Measurements from ENCODE around the gene URAD. TPM values are rescaled to one million over a fixed set of nuclear protein-coding genes. Genes with fewer than 3 reads are reported as not detected.
"Not testable (repeated sequence)": the region's sequence is repeated elsewhere in the genome, so short reads cannot be mapped to it uniquely, and the experiment has no call there.

Gene URAD, protein sequence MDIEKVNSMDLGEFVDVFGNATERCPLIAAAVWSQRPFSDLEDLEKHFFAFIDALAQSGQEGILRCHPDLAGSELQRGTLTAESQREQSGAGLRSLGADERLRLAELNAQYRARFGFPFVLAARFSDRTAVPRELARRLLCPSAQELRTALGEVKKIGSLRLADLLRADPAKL
- not detected for total RNA-seq
- long read RNA-seq: 0 reads

GRCh38 chr13:27988520-27988919, at the start of gene URAD:
Gene URAD, minus strand, starts transcription at chr13:27988693. Its CDS starts 56 bp downstream, at chr13:27988637.
- no peak for DNase-seq
- no peak for ATAC-seq (ENCODE audit: poor library complexity)
- intact Hi-C loops (cut with DNase I): no loop called here

DNA sequence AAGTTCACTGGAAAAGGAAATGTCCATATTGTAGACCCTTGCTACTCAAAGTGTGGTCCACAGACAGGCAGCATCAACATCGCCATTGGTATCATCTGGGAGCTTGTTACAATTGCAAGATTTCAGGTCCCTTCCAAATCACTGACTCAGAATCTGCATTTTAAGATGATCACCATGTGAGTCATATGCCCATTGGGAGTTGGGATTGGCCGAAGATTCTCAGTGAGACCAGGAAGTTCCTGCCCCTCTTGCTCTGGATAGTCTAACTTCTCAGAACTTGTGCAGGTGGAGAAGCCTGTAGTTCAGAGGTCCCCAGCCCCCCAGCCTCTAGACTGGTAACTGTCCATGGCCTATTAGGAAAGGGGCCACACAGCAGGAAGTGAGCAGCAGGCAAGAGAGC, 48.9 kb upstream of the URAD start:
- DNase-seq (no peak), ATAC-seq (ENCODE audit: poor library complexity) (no peak)
- intact Hi-C loops (cut with DNase I): no loop called here

GRCh38 chr13:28035146-28035782, 46.8 kb upstream of the URAD start:
- ATAC-seq (ENCODE audit: poor library complexity) (no peak), DNase-seq (no peak)
- intact Hi-C loops (cut with DNase I): no loop called here

DNA sequence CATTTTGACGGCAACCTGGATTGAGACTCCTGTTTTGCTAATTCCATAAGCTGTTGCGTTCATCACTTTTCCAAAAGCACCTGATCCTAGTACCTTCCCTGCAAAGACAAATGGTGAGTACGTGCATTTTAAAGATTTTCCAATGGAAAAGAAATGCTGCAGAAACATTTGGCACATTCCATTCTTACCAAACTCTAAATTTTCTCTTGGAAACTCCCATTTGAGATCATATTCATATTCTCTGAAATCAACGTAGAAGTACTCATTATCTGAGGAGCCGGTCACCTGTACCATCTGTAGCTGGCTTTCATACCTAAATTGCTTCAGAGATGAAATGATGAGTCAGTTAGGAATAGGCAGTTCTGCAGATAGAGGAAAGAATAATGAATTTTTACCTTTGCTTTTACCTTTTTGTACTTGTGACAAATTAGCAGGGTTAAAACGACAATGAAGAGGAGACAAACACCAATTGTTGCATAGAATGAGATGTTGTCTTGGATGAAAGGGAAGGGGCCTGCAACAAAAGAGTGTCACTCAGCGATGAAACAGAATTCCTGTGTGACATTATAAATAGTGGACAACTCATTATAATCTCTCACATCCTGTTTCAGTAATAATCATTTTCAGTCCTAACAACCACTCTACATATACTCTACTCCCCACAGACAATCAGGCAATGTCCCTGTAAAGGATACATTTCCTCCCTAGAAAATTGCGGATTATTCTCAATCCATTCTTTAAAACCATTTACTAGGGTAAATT, 45.6 kb upstream of the URAD start:
- DNase-seq: no peak
- ATAC-seq (ENCODE audit: poor library complexity): no peak
- intact Hi-C loops (cut with DNase I): no loop called here

DNA sequence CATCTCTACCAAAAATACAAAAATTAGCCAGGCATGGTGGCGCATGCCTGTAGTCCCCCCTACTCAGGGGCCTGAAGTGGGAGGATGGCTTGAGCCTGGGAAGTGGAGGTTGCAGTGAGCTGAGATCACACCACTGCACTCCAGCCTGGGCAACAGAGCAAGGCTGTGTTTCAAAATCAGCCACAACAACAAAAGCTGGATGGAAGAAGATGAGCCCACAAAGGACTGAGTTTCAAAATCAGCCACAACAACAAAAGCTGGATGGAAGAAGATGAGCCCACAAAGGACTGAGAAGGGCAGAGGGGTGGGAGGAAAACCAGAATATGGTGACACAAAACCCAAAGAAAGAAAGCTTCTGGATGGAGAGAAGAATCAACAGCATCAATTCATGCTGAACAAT, 43.9 kb upstream of the URAD start:
- intact Hi-C loops (cut with DNase I); ATAC-seq (ENCODE audit: poor library complexity); DNase-seq: not testable (repeated sequence)

DNA sequence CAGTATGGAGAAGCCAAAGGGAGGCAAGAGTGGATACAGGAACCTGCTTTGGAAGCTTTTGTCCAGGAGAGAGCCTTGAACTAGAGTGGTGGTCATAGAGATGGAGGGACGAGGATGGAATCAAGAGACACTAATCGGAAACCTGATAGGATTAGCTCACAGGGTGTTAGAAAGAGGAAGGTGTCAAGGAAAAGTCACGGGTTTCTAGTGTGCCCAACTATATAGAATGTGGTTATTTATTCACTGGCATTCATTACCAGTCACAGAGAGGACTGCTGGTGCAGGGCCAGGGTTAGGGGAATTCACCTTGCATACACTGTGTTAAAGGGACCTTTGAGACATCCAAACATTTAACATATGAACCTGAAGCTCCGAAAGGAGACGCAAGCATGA, 43.4 kb upstream of the URAD start:
- DNase-seq: no peak
- no peak for ATAC-seq (ENCODE audit: poor library complexity)
- intact Hi-C loops (cut with DNase I): no loop called here

DNA sequence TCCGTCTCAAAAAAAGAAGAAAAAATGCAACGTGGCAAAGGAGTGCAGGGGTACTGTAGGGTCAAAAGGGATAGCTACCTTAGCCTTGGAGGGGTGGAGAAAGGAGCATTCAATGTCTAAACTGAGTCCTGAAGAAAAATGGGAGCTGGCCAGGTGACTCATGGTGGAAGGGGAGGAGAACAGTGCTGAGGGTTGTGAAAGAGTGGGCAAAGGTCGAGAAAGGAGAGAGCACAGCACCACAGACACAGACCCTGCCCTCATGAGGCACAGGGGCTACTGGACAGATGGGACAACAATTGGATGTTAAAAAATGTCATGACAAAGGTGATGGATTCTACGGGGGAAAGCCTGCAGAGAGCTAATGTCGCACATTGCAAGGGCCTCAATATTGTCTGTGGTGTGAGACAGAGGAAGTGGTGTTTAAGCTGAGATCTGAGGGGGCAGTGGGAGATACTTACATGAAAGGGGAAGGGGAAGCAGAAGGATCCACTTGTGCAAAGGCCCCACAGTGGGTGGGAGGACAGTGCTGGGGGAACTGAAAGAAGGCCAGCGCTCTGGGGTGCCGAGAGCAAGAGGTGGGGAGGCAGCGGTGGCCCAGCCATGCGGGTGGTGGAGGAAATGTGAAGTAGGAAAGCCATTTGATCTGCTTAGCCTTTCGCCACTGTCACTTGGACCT, 42.9 kb upstream of the URAD start:
- intact Hi-C loops (cut with DNase I): no loop called here
- ATAC-seq (ENCODE audit: poor library complexity) (peak; percentile 43), DNase-seq (peak; percentile 51)

DNA sequence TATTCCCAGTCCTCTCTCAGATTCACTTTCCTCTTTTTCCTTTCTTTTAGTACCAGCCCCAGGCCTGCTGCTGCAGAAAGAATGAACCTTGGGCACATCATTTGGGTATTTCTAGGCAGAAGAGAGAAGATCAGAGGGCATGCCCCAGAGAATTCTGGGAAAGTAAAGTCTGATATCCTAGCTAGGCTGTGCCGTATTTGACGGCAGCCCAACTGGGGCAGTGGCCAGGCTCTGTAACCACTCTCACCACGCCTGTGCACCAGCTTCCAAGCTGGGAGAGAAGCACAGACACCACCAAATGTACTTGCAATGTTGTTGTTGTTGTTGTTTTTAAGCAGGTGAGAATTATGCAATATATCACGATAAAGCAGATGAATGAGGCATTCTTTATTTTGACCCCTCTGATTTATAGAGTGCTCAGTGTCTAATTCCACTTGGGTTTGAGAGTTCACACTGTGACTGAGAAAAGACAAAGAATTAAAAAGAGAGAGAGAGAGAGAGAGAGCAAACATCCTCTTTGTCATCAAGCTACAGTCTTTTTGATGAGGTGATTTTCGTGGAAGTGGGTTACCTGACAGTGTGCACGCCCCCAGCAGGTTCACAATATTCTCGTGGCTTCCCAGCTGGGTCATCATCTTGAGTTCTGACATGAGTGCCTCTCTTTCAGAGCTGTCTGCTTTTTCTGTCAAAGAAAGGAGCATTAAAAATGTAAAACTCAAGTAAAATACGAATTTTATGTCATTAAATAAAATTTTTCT, 39.3 kb upstream of the URAD start:
- DNase-seq: no peak
- ATAC-seq (ENCODE audit: poor library complexity): no peak
- intact Hi-C loops (cut with DNase I): no loop called here

- no peak for DNase-seq
- no peak for ATAC-seq (ENCODE audit: poor library complexity)
- intact Hi-C loops (cut with DNase I): no loop called here
These were observed 38.6 kb upstream of the URAD start for GRCh38 chr13:28027071-28027470.

DNA sequence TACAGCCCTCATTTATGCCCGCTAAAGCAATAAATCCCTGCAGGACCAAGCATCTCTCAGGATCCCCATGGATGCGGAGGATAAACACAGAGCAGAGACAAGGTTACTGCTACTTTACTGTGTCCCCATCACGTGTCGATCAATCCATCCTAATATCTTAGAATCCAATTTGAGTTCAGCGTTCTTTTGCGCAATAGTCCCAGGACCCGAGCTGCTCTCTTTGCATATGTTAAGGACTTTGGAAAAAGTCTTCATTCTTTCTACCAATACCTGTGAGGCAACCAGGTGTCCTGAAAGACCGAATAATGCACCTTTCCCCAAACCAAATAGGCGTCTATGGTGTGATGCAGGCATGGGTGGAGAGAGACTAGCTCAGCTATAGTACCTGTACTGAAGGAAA, 38.0 kb upstream of the URAD start:
- intact Hi-C loops (cut with DNase I): no loop called here
- ATAC-seq (ENCODE audit: poor library complexity) (no peak), DNase-seq (no peak)

DNA sequence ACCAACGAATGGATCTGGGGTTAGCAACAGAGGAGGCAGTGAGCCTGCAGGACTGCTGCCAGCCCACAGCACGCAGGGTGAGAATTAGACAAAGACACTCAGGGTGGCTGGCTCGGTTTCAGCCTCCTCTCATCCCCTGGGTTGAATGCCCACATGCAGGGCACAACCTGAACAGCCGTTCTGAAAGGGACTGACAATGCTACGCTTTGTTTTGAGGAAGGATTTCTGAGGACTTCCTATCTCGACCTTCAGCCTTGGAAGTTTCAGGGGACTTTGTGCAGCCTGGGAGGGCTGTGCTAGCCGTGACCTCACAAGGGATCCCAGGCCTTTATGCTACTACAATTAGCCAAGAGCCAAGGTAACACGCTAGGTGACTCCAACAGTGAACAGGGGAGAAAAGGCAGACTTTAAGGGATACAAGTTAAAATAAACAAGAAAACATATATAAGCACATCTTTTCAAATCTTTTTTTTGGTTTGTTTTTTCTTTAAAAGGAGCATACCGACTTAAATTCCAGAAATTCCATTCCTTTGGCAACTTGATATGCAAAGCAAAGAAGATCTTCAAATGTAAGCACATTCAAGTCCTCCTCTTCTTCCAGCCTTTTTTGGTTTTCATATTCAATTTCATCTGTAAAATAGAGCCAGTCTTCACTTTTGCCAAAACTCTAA, 34.5 kb upstream of the URAD start:
- DNase-seq: peak; percentile 48

GRCh38 chr13:28014301-28014700, 25.8 kb upstream of the URAD start:
- intact Hi-C loops (cut with DNase I): no loop called here
- ATAC-seq (ENCODE audit: poor library complexity) (no peak), DNase-seq (no peak)

More for the DNA sequence above, 34.5 kb upstream of the URAD start:
- ATAC-seq (ENCODE audit: poor library complexity): peak; percentile 56
- intact Hi-C loops (cut with DNase I): no loop called here

DNA sequence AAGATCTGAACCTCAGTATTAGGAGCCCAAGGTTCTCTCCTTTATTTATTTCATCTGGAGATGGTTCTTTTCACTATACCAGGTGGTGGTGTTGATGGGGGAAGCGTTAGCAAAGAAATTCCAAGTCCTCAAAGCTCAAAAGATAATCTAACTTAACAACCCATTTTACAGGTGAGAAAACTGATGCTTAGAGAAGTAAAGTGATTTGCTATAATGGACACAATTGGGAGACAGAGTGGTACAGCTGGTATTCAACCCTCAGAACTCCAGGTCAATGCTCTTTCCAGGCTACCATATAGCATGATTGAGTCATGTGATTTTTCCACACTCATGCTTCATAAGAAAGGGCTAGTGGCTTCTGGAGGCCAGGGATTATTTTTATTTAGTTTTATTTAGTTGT, 25.0 kb upstream of the URAD start:
- DNase-seq (no peak), ATAC-seq (ENCODE audit: poor library complexity) (no peak)
- intact Hi-C loops (cut with DNase I): no loop called here

DNA sequence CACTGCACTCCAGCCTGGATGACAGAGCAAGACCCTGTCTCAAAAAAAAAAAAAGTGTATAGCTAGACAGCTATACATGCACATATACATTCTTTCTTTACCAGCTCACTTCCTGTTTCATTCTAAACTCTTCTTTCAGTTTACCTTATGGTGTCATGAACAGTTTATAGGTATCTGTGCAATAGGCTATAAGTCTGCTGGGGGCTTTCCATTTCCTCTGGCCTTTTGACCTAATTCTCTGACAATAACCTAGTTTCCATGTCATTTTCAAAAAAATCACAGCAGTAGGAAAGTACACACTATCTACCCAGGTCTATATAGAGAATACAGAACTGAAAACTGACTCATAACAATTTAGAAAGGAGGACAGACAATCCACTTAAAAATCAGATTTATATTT, 24.4 kb upstream of the URAD start:
- intact Hi-C loops (cut with DNase I): no loop called here
- no peak for ATAC-seq (ENCODE audit: poor library complexity)
- no peak for DNase-seq

GRCh38 chr13:28012383-28012782, 23.9 kb upstream of the URAD start:
- intact Hi-C loops (cut with DNase I): no loop called here
- DNase-seq: no peak
- no peak for ATAC-seq (ENCODE audit: poor library complexity)

DNA sequence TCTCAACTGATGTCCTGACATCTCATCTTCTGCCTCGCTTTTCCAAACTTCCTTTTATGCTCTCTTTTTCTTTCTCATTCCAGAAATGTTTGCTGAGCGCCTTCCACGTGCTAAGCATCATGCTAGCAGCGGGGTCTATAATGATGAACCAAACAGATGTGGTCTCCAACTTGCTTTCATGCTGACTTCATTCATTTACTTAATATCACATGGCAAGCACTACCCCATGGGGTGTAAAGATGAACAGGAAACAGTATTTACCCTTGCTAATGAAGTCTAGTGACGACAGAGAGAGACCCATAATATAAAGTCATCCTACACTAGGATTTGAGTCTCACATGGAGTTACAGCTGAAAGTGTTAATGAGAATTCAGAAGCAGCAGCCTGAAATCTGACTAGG, 21.6 kb upstream of the URAD start:
- ATAC-seq (ENCODE audit: poor library complexity): no peak
- intact Hi-C loops (cut with DNase I): no loop called here
- no peak for DNase-seq

DNA sequence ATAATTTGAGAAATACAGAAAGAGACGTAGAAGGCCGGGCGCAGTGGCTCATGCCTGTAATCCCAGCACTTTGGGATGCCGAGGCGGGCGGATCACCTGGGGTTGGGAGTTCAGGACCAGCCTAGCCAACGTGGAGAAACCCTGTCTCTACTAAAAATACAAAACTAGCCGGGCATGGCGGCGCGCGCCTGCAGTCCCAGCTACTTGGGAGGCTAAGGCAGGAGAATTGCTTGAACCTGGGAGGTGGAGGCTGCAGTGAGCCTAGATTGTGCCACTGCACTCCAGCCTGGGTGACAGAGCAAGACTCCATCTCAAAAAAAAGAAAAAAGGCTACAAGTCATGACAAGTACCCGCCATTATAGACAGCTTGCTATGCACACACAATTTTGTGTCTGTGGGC, 16.5 kb upstream of the URAD start:
- ATAC-seq (ENCODE audit: poor library complexity); DNase-seq; intact Hi-C loops (cut with DNase I): not testable (repeated sequence)

- intact Hi-C loops (cut with DNase I): no loop called here
- ATAC-seq (ENCODE audit: poor library complexity) (no peak), DNase-seq (no peak)
These were observed 14.6 kb upstream of the URAD start for GRCh38 chr13:28002886-28003698.
